ENCODE results near the gene SLFNL1.

The SLFNL1 gene

GRCh38 chr1:40998668-40999067 is 22.9 kb downstream of the SLFNL1 start:
- TF ChIP-seq CTCF (IDR thresholded peaks at IDR 0.05; ENCODE audit: extremely low read depth, missing control alignments): no peak
- no peak for DNase-seq (ENCODE audit: low spot score)

- TF ChIP-seq CTCF (IDR thresholded peaks at IDR 0.05; ENCODE audit: extremely low read depth, missing control alignments): no peak
These were observed 24.4 kb downstream of the SLFNL1 start for GRCh38 chr1:40997096-40997495.

GRCh38 chr1:40989066-40989465 is 32.5 kb downstream of the SLFNL1 start:
- TF ChIP-seq CTCF (IDR thresholded peaks at IDR 0.05; ENCODE audit: extremely low read depth, missing control alignments): no peak

More at GRCh38 chr1:40997096-40997495, 24.4 kb downstream of the SLFNL1 start:
- no peak for DNase-seq (ENCODE audit: low spot score)

GRCh38 chr1:40988280-40988679 is 33.2 kb downstream of the SLFNL1 start:
- TF ChIP-seq CTCF (IDR thresholded peaks at IDR 0.05; ENCODE audit: extremely low read depth, missing control alignments): no peak
- no peak for DNase-seq (ENCODE audit: low spot score)

More at GRCh38 chr1:40989066-40989465, 32.5 kb downstream of the SLFNL1 start:
- no peak for DNase-seq (ENCODE audit: low spot score)

- no peak for TF ChIP-seq CTCF (IDR thresholded peaks at IDR 0.05; ENCODE audit: extremely low read depth, missing control alignments)
- no peak for DNase-seq (ENCODE audit: low spot score)
These were observed 33.9 kb downstream of the SLFNL1 start for GRCh38 chr1:40987439-40988276.

- DNase-seq (ENCODE audit: low spot score): no peak
- TF ChIP-seq CTCF (IDR thresholded peaks at IDR 0.05; ENCODE audit: extremely low read depth, missing control alignments): no peak
These were observed 34.6 kb downstream of the SLFNL1 start for GRCh38 chr1:40986956-40987355.

- no peak for DNase-seq (ENCODE audit: low spot score)
- no peak for TF ChIP-seq CTCF (IDR thresholded peaks at IDR 0.05; ENCODE audit: extremely low read depth, missing control alignments)
These were observed 35.2 kb downstream of the SLFNL1 start for GRCh38 chr1:40986328-40986783.
